ENCODE data around the gene UMAD1. TPM values are rescaled to one million over a fixed set of nuclear protein-coding genes. Genes with fewer than 3 reads are reported as not detected.

Gene UMAD1
- polyA plus RNA-seq, 3 donors, result 6.2 to 22.7 (median 18.6) TPM

DNA sequence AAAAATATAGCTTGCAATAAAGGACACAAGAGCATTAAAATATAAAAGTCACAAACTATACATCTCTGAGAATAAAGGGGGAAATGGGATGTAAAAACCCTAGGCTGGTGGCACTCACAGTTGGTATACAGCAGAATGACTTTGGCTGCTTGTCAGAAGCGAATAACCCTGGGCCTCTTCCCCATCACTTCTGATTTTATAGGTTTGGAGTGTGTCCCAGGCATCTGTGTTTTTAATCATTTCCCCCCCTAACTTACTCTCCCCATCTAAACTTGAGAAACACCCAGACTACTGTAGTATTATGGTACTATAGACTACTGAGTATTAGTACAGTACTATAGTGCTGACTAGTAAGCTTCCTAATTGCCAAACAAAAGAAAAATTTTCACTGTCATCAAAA lies 79.6 kb downstream of the UMAD1 start:
- Mint-ChIP-seq H3K4me3 (no peak overlapping the region), H3K27ac (no peak overlapping the region), H3K36me3 (peaks cover 5 to 12% of the 10 kb centered on the region in 2 donors), H3K9me3 (peaks cover 6 to 13% (median 9%) of the 10 kb centered on the region in 7 donors), H3K27me3 (ENCODE audit: low read depth in 3 of 3) (no peaks in the 10 kb centered on the region), H3K4me1 (no peaks in the 10 kb centered on the region)
- Histone ChIP-seq H3K4me3 (replicated peaks in 1 of 3; ENCODE audit: low read depth in 2 of 3, low read length in 3 of 3) (no peak overlapping the region), H3K79me2 (ENCODE audit: insufficient read depth, low read length) (no peaks in the 10 kb centered on the region), H2AFZ (ENCODE audit: insufficient read depth, low read depth, low read length, poor library complexity, severe bottlenecking) (no peak overlapping the region), H3K27ac (ENCODE audit: low read depth in 1 of 2, low read length in 2 of 2) (no peak overlapping the region), H3K27me3 (ENCODE audit: control insufficient read depth in 2 of 2, insufficient read depth in 2 of 2, low read length in 2 of 2) (no peaks in the 10 kb centered on the region), H3K9ac (ENCODE audit: insufficient read depth, low read length, poor library complexity, severe bottlenecking) (no peak overlapping the region), H3K4me1 (ENCODE audit: control insufficient read depth in 1 of 2, insufficient read depth in 2 of 2, low read length in 2 of 2) (no peaks in the 10 kb centered on the region), H3K4me2 (replicated peaks; ENCODE audit: extremely low read depth, low read length, poor library complexity, severe bottlenecking) (no peak overlapping the region), H3K36me3 (replicated peaks in 1 of 2; ENCODE audit: control insufficient read depth in 1 of 2, insufficient read depth in 2 of 2, low read length in 2 of 2) (no peaks in the 10 kb centered on the region), H4K20me1 (ENCODE audit: insufficient read depth, low read length) (no peaks in the 10 kb centered on the region), H3K9me3 (replicated peaks in 1 of 2; ENCODE audit: control insufficient read depth in 1 of 2, insufficient read depth in 1 of 2, low read length in 2 of 2) (peaks cover 0 to 7% of the 10 kb centered on the region in 2 donors)
- no CpG with 5 or more reads among the region's 1 CpG for WGBS (ENCODE audit: insufficient coverage)
- intact Hi-C loops (cut with micrococcal nuclease), result no loop called here
- DNase-seq, result no peak
- TF ChIP-seq, protein P1, sequence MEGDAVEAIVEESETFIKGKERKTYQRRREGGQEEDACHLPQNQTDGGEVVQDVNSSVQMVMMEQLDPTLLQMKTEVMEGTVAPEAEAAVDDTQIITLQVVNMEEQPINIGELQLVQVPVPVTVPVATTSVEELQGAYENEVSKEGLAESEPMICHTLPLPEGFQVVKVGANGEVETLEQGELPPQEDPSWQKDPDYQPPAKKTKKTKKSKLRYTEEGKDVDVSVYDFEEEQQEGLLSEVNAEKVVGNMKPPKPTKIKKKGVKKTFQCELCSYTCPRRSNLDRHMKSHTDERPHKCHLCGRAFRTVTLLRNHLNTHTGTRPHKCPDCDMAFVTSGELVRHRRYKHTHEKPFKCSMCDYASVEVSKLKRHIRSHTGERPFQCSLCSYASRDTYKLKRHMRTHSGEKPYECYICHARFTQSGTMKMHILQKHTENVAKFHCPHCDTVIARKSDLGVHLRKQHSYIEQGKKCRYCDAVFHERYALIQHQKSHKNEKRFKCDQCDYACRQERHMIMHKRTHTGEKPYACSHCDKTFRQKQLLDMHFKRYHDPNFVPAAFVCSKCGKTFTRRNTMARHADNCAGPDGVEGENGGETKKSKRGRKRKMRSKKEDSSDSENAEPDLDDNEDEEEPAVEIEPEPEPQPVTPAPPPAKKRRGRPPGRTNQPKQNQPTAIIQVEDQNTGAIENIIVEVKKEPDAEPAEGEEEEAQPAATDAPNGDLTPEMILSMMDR (IDR thresholded peaks at IDR 0.05), result no peak

DNA sequence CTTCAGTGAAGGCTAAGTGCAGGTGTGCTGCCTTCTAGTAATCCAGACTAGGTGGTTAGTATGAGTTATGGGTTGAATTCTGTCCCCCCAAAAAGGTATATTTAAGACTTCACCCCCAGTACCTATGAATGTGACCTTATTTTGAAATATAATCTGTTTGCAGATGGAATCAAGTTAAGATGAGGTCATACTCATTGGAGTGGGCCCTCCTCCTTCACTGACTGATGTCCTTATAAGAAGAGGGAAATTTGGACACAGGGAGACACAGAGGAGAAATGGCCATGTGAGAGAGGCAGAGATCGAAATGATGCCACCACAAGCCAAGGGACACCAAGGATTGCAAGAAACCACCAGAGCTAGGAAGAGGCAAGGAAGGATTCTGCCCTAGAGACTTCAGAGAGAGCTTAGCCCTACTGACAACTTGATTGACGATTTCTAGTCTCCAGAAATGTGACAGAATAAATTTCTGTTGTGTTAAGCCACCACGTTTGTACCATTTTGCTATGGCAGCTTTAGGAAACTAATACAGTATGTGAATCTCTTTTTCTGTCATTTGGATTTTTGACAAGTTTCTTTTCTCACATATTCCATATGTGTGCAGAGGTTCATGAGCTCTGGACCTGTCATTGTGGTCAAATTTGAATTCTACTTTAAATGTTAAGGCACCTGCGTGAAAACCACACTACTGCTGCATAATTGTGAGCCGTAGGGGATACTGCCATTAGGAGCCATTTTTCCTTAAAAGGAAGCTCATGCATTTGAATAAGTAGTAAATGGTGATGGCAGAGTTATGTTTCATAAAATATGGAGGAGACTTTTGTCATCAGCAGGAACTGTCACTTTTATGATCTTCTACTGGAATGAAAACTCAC lies 80.4 kb downstream of the UMAD1 start:
- H3K36me3 ChIP-seq (replicated peaks in 1 of 2; ENCODE audit: control insufficient read depth in 1 of 2, insufficient read depth in 2 of 2, low read length in 2 of 2), result no peaks in the 10 kb centered on the region
- 91% methylated on average over 3 of the region's 5 CpGs for WGBS (ENCODE audit: insufficient coverage)

More for the DNA sequence above, 80.4 kb downstream of the UMAD1 start:
- Histone ChIP-seq H3K27me3 (ENCODE audit: control insufficient read depth in 2 of 2, insufficient read depth in 2 of 2, low read length in 2 of 2) (no peaks in the 10 kb centered on the region), H3K4me3 (replicated peaks in 1 of 3; ENCODE audit: low read depth in 2 of 3, low read length in 3 of 3) (no peak overlapping the region), H4K20me1 (ENCODE audit: insufficient read depth, low read length) (no peaks in the 10 kb centered on the region), H3K27ac (ENCODE audit: low read depth in 1 of 2, low read length in 2 of 2) (no peak overlapping the region), H3K79me2 (ENCODE audit: insufficient read depth, low read length) (no peaks in the 10 kb centered on the region), H3K9ac (ENCODE audit: insufficient read depth, low read length, poor library complexity, severe bottlenecking) (no peak overlapping the region), H3K9me3 (replicated peaks in 1 of 2; ENCODE audit: control insufficient read depth in 1 of 2, insufficient read depth in 1 of 2, low read length in 2 of 2) (peaks cover 0 to 7% of the 10 kb centered on the region in 2 donors), H3K4me2 (replicated peaks; ENCODE audit: extremely low read depth, low read length, poor library complexity, severe bottlenecking) (no peak overlapping the region), H3K4me1 (ENCODE audit: control insufficient read depth in 1 of 2, insufficient read depth in 2 of 2, low read length in 2 of 2) (no peaks in the 10 kb centered on the region), H2AFZ (ENCODE audit: insufficient read depth, low read depth, low read length, poor library complexity, severe bottlenecking) (no peak overlapping the region)
- Mint-ChIP-seq H3K27ac (no peak overlapping the region), H3K9me3 (peaks cover 6 to 13% (median 9%) of the 10 kb centered on the region in 7 donors), H3K4me1 (no peaks in the 10 kb centered on the region), H3K4me3 (no peak overlapping the region), H3K36me3 (peaks cover 5 to 12% of the 10 kb centered on the region in 2 donors), H3K27me3 (ENCODE audit: low read depth in 3 of 3) (no peaks in the 10 kb centered on the region)
- intact Hi-C loops (cut with micrococcal nuclease), result no loop called here
- DNase-seq, result no peak
- TF ChIP-seq, protein P1 (IDR thresholded peaks at IDR 0.05), result no peak

All from CD14-positive monocyte (primary cell).